HepG2 (cell line): ENCODE measurements around the gene PGC. TPM values are rescaled to one million over a fixed set of nuclear protein-coding genes. Genes with fewer than 3 reads are reported as not detected.

Experiments used
- ATF7 ChIP-seq, 2 experiments: fragments of 450-650 bp in 1 of 2; sonication (generic) in 1 of 2; formaldehyde crosslinking in 1 of 2; IDR thresholded peaks; 2 replicates each; pipeline versions ENCODE4 v1.4.0 to v1.6.1; 2016 to 2020; ENCODE audit warnings: antibody characterized with exemption in 1 of 2, mild to moderate bottlenecking in 1 of 2, missing genetic modification reagents in 1 of 2
- ATF7-NPFF ChIP-seq: sonication (generic); formaldehyde crosslinking; IDR thresholded peaks from 2 replicates; pipeline ENCODE4 v1.8.1; 2023; ENCODE audit warnings: mild to moderate bottlenecking, low read depth, missing genetic modification reagents, moderate library complexity
- CBFB ChIP-seq: sonication (generic); formaldehyde crosslinking; IDR thresholded peaks from 2 replicates; pipeline ENCODE4 v1.4.0; 2020; ENCODE audit warnings: missing genetic modification reagents
- FOXM1 ChIP-seq: sonication (generic); formaldehyde crosslinking; IDR thresholded peaks from 2 replicates; pipeline ENCODE4 v1.5.0; 2020; ENCODE audit warnings: missing genetic modification reagents
- HNRNPLL ChIP-seq: fragments of 200-400 bp; formaldehyde crosslinking; IDR thresholded peaks from 2 replicates; pipeline ENCODE4 v1.6.1; 2017; ENCODE audit warnings: mild to moderate bottlenecking, low read depth, low read length; ENCODE audit not compliant: poor library complexity, severe bottlenecking
- KDM5B ChIP-seq: sonication (generic); formaldehyde crosslinking; IDR thresholded peaks from 2 replicates; pipeline ENCODE4 v1.4.0; 2020; ENCODE audit warnings: missing genetic modification reagents, mild to moderate bottlenecking, borderline replicate concordance
- KLF12 ChIP-seq: sonication (generic); formaldehyde crosslinking; IDR thresholded peaks from 2 replicates; pipeline ENCODE4 v1.4.0; 2020; ENCODE audit warnings: missing genetic modification reagents, borderline replicate concordance
- RFX5 ChIP-seq: IDR thresholded peaks from 2 replicates; pipeline ENCODE4 v1.6.1; 2011; ENCODE audit warnings: low read depth, low read length, improper control_type of control experiment
- SIN3A ChIP-seq: IDR thresholded peaks from 2 replicates; pipeline ENCODE4 v1.6.1; 2011; ENCODE audit warnings: low read depth, mild to moderate bottlenecking, control low read depth, low read length, borderline replicate concordance
- SIN3B ChIP-seq: fragments of 150-350 bp; IDR thresholded peaks from 2 replicates; pipeline ENCODE4 v1.6.1; 2014; ENCODE audit warnings: low read length
- SKI ChIP-seq: fragments of 450-650 bp; IDR thresholded peaks from one replicate; pipeline ENCODE4 v1.6.1; 2018; ENCODE audit warnings: mild to moderate bottlenecking; ENCODE audit not compliant: partially characterized antibody
- ZFY ChIP-seq: sonication (generic); formaldehyde crosslinking; IDR thresholded peaks from 2 replicates; pipeline ENCODE4 v1.4.0; 2020; ENCODE audit warnings: missing genetic modification reagents
- ZMYM2 ChIP-seq: sonication (generic); formaldehyde crosslinking; IDR thresholded peaks from 2 replicates; pipeline ENCODE4 v1.8.0; 2022; ENCODE audit warnings: mild to moderate bottlenecking, missing genetic modification reagents
- ZNF124 ChIP-seq: sonication (generic); formaldehyde crosslinking; IDR thresholded peaks from 2 replicates; pipeline ENCODE4 v1.4.0; 2020; ENCODE audit warnings: missing genetic modification reagents
- ZNF354B ChIP-seq: sonication (generic); formaldehyde crosslinking; IDR thresholded peaks from 2 replicates; pipeline ENCODE4 v1.8.0; 2022; ENCODE audit warnings: mild to moderate bottlenecking, missing genetic modification reagents
- ZNF550 ChIP-seq: sonication (generic); formaldehyde crosslinking; IDR thresholded peaks from 2 replicates; pipeline ENCODE4 v1.4.0; 2020; ENCODE audit warnings: mild to moderate bottlenecking, missing genetic modification reagents, borderline replicate concordance
- ZNF766 ChIP-seq: sonication (generic); formaldehyde crosslinking; IDR thresholded peaks from 2 replicates; pipeline ENCODE4 v1.5.0; 2020; ENCODE audit warnings: missing genetic modification reagents, borderline replicate concordance
- ZNF788 ChIP-seq: sonication (generic); formaldehyde crosslinking; IDR thresholded peaks from 2 replicates; pipeline ENCODE4 v1.5.0; 2020; ENCODE audit warnings: mild to moderate bottlenecking, missing genetic modification reagents, borderline replicate concordance
- ZNF816 ChIP-seq: sonication (generic); formaldehyde crosslinking; IDR thresholded peaks from 2 replicates; pipeline ENCODE4 v1.8.0; 2022; ENCODE audit warnings: missing genetic modification reagents, mild to moderate bottlenecking, borderline replicate concordance
- ZNF883 ChIP-seq: sonication (generic); formaldehyde crosslinking; IDR thresholded peaks from 2 replicates; pipeline ENCODE4 v1.5.1; 2020; ENCODE audit warnings: mild to moderate bottlenecking, missing genetic modification reagents; ENCODE audit errors: not compliant biosample characterization
- ZSCAN29 ChIP-seq: sonication (generic); formaldehyde crosslinking; conservative IDR thresholded peaks from 2 replicates; pipeline ENCODE4 v1.4.0; 2020; ENCODE audit warnings: mild to moderate bottlenecking, missing genetic modification reagents
- polyA plus RNA-seq, 8 experiments: library from polyadenylated mRNA; depleted of rRNA in 3 of 8; stranded (reverse) in 7 of 8; unstranded in 1 of 8; fragments of >200 nt; fragmentation: Illumina TruSeq in 4 of 8; extraction: Trizol in 4 of 8; gene quantifications; 2 replicates each; pipeline versions ENCODE4 v1.2.1 to v1.2.3, GENCODE V29; 2011 to 2016; ENCODE audit warnings: low read depth in 4 of 8, missing spikeins in 1 of 8, mixed read lengths in 1 of 8; ENCODE audit not compliant: insufficient read depth in 1 of 8
- total RNA-seq, 5 experiments: library from RNA; depleted of rRNA; stranded (reverse); fragments of >200 nt; fragmentation: Illumina TruSeq; extraction: Trizol; gene quantifications; 2 replicates each; pipeline ENCODE4 v1.2.3, GENCODE V29; 2016; ENCODE audit warnings: low read depth in 1 of 5
- TF ChIP-seq, protein P1 (sequence below): sonication (generic); formaldehyde crosslinking; IDR thresholded peaks from 2 replicates; pipeline ENCODE4 v1.5.0; 2020; ENCODE audit warnings: mild to moderate bottlenecking, missing genetic modification reagents, borderline replicate concordance
- TF ChIP-seq, protein P2 (sequence below): sonication (generic); formaldehyde crosslinking; IDR thresholded peaks from 2 replicates; pipeline ENCODE4 v1.9.0; 2021; ENCODE audit warnings: missing genetic modification reagents, borderline replicate concordance
- TF ChIP-seq, protein P3 (sequence below): sonication (generic); formaldehyde crosslinking; IDR thresholded peaks from 2 replicates; pipeline ENCODE4 v1.4.0; 2020; ENCODE audit warnings: mild to moderate bottlenecking, missing genetic modification reagents

PGC gene
- total and polyA plus RNA-seq, 2 of the 13 experiments (the other 11 are each of a cell fraction or from before 2014, with no cell fraction given), result 426 to 502 TPM

DNA sequence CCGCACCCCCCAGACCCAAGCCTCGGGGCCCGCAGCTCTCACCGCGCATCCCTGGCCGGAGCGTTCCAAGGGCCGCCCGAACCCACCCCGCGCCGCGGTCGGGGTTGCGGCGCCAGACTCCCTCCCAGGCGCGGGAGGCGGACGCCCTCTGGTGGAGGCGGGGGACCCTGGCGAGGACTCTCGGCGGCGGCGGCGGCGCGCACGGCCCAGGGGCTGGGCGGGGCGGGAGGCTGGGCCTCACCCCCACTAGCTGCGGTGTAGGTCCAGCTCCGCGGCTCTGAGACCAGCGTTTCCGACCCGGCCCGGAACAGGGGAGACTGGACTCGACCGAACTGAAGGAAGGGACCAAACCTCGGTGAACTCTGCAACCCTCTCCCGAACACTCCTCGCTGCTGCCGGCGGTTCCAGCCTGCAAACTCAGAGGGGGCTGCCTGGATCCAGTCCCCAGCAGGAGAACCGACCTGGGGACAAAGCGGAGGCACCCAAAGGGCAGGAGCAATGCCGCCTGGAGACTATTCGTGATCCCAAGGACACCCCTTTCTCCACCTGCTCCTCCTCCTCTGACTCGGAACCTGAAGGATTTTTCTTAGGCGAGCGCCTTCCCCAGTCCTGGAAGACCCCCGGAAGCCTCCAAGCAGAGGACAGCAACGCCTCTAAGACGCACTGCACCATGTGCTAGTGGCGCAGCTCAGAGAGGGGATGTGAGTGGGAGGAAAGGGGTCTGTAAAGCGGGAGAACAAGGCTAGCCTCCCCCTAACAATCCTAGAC is 39.4 kb upstream of the PGC start (continued):
- TF ChIP-seq, protein P1, sequence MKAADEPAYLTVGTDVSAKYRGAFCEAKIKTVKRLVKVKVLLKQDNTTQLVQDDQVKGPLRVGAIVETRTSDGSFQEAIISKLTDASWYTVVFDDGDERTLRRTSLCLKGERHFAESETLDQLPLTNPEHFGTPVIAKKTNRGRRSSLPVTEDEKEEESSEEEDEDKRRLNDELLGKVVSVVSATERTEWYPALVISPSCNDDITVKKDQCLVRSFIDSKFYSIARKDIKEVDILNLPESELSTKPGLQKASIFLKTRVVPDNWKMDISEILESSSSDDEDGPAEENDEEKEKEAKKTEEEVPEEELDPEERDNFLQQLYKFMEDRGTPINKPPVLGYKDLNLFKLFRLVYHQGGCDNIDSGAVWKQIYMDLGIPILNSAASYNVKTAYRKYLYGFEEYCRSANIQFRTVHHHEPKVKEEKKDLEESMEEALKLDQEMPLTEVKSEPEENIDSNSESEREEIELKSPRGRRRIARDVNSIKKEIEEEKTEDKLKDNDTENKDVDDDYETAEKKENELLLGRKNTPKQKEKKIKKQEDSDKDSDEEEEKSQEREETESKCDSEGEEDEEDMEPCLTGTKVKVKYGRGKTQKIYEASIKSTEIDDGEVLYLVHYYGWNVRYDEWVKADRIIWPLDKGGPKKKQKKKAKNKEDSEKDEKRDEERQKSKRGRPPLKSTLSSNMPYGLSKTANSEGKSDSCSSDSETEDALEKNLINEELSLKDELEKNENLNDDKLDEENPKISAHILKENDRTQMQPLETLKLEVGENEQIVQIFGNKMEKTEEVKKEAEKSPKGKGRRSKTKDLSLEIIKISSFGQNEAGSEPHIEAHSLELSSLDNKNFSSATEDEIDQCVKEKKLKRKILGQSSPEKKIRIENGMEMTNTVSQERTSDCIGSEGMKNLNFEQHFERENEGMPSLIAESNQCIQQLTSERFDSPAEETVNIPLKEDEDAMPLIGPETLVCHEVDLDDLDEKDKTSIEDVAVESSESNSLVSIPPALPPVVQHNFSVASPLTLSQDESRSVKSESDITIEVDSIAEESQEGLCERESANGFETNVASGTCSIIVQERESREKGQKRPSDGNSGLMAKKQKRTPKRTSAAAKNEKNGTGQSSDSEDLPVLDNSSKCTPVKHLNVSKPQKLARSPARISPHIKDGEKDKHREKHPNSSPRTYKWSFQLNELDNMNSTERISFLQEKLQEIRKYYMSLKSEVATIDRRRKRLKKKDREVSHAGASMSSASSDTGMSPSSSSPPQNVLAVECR (CRISPR knock-in tag), result peak; percentile 55; the same call in 1 of the 2 replicates
- peak; percentile 29 for TF ChIP-seq HNRNPLL
- no peak for TF ChIP-seq ZNF354B (CRISPR knock-in tag)
- no peak for TF ChIP-seq FOXM1 (CRISPR knock-in tag)
- peak; percentile 9 for TF ChIP-seq ZNF883
- no peak for TF ChIP-seq KLF12 (CRISPR knock-in tag)
- TF ChIP-seq SIN3A, result peak; percentile 49; the same call in 1 of the 2 replicates
- peak; percentile 69 for TF ChIP-seq KDM5B (CRISPR knock-in tag)
- peak; percentile 31; the same call in 1 of the 2 replicates for TF ChIP-seq ZFY (CRISPR knock-in tag)
- TF ChIP-seq ZNF766 (CRISPR knock-in tag), result peak; percentile 79; the same call in 1 of the 2 replicates
- TF ChIP-seq ATF7-NPFF (CRISPR knock-in tag), result peak; percentile 80
- TF ChIP-seq ZNF550 (CRISPR knock-in tag), result peak; percentile 31; the same call in 1 of the 2 replicates
- TF ChIP-seq ZNF124 (CRISPR knock-in tag), result no peak; the same call in 1 of the 2 replicates
- TF ChIP-seq, protein P2, sequence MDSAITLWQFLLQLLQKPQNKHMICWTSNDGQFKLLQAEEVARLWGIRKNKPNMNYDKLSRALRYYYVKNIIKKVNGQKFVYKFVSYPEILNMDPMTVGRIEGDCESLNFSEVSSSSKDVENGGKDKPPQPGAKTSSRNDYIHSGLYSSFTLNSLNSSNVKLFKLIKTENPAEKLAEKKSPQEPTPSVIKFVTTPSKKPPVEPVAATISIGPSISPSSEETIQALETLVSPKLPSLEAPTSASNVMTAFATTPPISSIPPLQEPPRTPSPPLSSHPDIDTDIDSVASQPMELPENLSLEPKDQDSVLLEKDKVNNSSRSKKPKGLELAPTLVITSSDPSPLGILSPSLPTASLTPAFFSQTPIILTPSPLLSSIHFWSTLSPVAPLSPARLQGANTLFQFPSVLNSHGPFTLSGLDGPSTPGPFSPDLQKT (CRISPR knock-in tag), result no peak
- TF ChIP-seq RFX5, result peak; percentile 47
- no peak; the same call in 1 of the 2 replicates for TF ChIP-seq ZNF816
- TF ChIP-seq SKI, result peak; percentile 88
- peak; percentile 84; the same call in 1 of the 2 replicates for TF ChIP-seq ZSCAN29 (CRISPR knock-in tag)
- 0 out of 2 replicates have a peak, but pooled peaks have one; percentile 43 for TF ChIP-seq ZNF788
- no peak; the same call in 1 of the 2 replicates for TF ChIP-seq SIN3B
- 0 out of 2 replicates have a peak, but pooled peaks have one; percentile 67 for TF ChIP-seq CBFB
- TF ChIP-seq ATF7 (IDR thresholded peaks at IDR 0.05), result no peak
- TF ChIP-seq ATF7 (CRISPR knock-in tag; IDR thresholded peaks at IDR 0.05), result peak; percentile 9; the same call in 1 of the 2 replicates
- TF ChIP-seq, protein P3, sequence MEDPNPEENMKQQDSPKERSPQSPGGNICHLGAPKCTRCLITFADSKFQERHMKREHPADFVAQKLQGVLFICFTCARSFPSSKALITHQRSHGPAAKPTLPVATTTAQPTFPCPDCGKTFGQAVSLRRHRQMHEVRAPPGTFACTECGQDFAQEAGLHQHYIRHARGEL, result 0 out of 2 replicates have a peak, but pooled peaks have one; percentile 7
- TF ChIP-seq ZMYM2 (CRISPR knock-in tag), result no peak
